ENCODE data around the gene KCTD16.

The KCTD16 gene

DNA sequence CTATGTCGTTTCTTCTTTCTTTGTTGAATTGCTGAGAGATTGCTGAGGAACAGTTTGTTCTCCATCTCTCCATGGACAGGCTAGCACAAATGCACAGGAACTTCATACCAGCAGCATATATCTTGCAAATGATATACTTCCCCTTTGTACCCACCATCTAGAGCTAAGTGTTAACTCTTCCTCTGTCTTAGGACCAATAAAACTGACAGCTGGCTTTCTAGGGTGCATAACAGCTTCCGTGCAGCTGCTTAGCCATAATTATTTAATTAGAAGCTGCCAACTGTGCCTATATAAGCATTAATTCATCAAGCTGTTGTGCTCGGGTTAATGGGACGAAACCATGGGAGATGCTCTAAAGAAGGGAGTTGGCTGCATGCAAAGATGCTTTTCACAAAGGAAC, 38.7 kb downstream of the KCTD16 start:
- no peak for DNase-seq (ENCODE audit: low spot score)

- no peak for DNase-seq (ENCODE audit: low spot score)
Observed at GRCh38 chr5:144210655-144211054, 40.0 kb downstream of the KCTD16 start.

DNA sequence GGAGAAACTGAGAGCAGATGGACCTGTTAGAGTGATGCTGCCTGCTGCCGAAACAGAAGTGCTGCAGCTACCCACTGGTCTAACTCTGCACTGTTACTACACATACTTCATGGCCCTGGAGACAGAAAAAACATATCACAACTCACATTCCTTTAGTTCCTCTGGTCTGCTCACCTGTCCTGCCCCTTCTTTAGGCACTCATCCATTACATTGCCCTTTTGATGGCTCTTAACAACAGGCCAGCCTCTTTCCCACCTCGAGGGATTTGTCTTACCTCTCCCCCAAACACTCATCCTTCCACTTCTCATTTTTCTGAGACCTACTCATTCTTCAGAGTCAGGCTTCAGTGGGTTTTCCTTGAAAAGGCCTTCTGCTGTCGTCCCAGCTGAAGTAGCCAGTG, 49.2 kb downstream of the KCTD16 start:
- DNase-seq (ENCODE audit: low spot score), result no peak

- DNase-seq (ENCODE audit: low spot score), result no peak
Observed at GRCh38 chr5:144227363-144227999, 56.8 kb downstream of the KCTD16 start.

- DNase-seq (ENCODE audit: low spot score), result no peak
Observed at GRCh38 chr5:144230806-144231205, 60.1 kb downstream of the KCTD16 start.

DNA sequence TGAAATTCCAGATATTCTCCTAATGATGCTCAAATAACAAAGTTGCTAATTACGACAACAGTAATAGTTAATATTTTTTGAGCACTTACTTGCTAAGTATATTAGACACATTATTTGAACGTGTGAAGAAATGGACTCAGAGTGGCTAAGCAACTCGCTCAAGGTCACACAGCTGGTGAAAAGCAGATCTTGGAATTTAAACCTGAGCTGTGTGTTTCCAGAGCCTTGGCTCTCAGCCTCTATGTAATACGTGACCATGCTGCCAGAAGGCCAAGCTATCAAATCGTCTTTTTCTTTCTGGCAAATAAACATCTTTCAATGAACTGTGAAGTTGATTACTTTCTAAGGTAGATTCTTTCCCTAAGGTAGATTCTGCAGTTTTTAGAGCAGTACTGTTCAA, 61.6 kb downstream of the KCTD16 start:
- DNase-seq (ENCODE audit: low spot score), result no peak

DNA sequence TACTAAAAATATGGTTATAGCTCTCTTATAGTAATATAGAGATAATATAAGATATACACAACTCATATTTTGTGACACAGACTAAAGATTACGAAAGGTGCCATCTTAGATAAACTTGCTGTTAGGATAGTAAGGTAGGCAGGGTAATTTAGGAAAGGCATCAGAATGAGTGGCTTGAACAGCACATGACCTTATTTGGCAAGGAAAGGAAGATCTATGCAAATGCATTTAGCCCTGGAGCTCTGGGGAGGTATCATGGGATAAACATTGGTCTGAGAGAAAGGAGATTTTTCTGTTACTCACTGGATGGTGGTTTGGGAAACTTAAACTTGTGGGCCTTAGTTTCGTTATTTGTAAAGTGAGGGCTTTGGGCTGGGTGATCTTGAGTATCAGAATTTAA, 65.8 kb downstream of the KCTD16 start:
- no peak for DNase-seq (ENCODE audit: low spot score)

DNA sequence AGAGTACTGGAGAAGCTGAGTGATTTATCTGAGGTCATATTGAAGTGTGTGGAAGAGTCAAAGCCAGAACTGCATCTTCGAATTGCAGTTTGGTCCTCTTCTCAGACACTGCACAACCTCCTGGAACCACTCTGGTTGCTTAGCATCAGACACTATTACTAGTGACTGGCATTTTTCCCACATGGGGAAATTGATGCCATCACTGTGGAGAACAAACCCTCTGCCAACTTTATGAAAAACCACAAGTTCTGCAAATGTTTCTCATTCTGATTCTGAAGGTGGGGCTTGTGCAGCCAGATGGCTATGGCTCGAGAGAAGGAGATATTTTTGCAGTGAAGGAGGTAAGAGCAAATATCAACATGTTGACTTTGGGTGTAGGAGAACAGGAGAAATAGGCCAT, 67.2 kb downstream of the KCTD16 start:
- DNase-seq (ENCODE audit: low spot score), result no peak

DNA sequence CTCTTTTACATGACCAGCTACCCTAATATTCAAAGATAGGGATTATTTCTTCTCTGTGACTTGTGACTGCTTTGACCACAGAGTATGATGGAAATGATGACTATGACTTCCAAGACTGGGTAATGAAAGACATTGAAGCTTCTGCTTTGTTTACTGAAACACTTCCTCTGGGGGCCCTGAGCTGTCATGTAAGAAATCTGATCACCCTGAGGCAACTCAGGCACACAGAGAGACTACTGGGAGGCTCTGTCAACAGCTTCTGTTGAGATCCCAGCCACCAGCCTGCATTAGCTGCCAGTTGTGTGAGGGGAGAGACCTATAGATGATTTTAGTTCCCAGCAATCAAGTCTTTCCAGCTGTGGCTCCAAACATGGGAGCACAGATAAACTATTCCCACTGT, 76.5 kb downstream of the KCTD16 start:
- no peak for DNase-seq (ENCODE audit: low spot score)

- no peak for DNase-seq (ENCODE audit: low spot score)
Observed at GRCh38 chr5:144248015-144248414, 77.3 kb downstream of the KCTD16 start.

- DNase-seq (ENCODE audit: low spot score), result no peak
Observed at GRCh38 chr5:144249755-144250464, 79.2 kb downstream of the KCTD16 start.

GRCh38 chr5:144254552-144254951, 83.9 kb downstream of the KCTD16 start:
- DNase-seq (ENCODE audit: low spot score), result no peak

- no peak for DNase-seq (ENCODE audit: low spot score)
Observed at GRCh38 chr5:144260121-144260520, 89.4 kb downstream of the KCTD16 start.

- DNase-seq (ENCODE audit: low spot score), result no peak
Observed at GRCh38 chr5:144265643-144266247, 95.1 kb downstream of the KCTD16 start.

DNA sequence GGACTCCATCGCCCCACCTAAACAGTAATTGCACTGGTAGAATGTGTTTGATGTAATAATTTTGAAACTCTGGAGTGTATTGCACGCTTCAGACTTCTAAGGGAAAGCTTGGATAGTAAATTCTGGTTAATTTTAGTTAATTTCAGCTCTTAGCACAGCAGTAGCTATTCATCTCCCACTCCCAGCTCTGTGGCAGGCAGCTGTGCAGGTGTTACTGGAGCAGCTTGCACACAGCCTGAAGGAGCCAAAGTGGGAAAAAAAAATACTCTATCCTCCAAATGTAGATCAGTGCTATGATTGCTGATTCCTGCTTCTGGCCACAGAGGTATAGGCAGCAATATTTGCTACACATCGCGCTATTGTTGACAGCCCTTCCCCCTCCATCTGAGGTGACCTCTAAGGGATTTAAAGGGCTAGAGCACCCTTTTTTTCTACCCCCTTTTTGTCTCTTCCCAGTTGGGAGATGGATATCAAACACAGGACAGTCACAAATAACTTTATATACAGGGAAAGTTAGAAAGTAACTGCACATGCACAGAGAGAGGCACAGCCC, 97.4 kb downstream of the KCTD16 start:
- DNase-seq (ENCODE audit: low spot score), result no peak

GRCh38 chr5:144273232-144274027, 102.8 kb downstream of the KCTD16 start:
- no peak for DNase-seq (ENCODE audit: low spot score)

GRCh38 chr5:144275329-144275728, 104.7 kb downstream of the KCTD16 start:
- DNase-seq (ENCODE audit: low spot score), result no peak

- DNase-seq (ENCODE audit: low spot score), result no peak
Observed at GRCh38 chr5:144276034-144276822, 105.6 kb downstream of the KCTD16 start.

GRCh38 chr5:144281784-144282183, 111.1 kb downstream of the KCTD16 start:
- no peak for DNase-seq (ENCODE audit: low spot score)

DNA sequence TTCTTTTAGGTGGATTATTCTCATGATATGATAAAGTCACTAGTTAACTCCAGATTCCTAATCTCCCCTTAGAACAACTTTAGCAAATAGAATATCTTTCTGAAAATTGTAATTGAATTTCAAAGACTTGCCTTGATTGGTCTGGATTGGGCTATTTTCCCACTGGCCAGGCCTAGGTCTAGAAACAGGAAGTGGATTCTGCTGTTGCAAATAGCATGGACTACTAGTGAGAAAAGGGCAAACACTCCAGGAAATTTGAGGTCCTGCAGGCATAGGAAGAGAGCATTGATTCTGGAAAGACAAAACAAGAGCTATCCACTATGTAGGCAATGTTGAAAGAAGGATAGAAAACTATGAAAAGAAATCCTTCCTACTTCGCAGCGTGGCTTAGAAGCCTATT, 113.4 kb downstream of the KCTD16 start:
- no peak for DNase-seq (ENCODE audit: low spot score)

DNA sequence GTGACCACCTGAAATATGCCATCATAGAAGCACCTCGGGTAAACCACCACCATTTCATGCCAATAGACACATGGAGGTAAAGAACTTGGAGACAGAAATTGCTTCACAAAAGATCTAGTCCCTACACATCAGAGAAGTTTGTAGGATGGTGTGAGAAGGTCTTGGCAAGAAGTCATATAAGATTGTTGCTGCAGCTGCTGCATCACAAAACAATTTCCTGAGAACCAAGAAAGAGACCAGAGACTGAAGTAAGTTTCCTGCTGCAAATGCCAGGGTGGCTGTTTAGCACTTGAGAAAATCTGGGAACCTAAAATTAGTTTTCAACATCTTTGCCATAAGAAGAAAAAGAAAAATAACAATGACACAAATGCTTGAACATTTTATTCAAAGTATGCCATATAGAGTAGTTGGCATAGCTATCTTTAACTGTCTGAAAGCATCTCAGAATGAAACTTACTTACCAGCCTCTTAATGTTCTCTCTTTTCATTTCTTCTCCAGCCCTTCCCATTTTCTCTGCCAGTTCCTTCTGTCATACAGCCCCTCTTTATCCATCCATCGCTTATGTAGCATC, 114.3 kb downstream of the KCTD16 start:
- no peak for DNase-seq (ENCODE audit: low spot score)

Data from kidney capillary endothelial cell (primary cell).